Measurements from ENCODE around the gene ANTKMT.

DNA sequence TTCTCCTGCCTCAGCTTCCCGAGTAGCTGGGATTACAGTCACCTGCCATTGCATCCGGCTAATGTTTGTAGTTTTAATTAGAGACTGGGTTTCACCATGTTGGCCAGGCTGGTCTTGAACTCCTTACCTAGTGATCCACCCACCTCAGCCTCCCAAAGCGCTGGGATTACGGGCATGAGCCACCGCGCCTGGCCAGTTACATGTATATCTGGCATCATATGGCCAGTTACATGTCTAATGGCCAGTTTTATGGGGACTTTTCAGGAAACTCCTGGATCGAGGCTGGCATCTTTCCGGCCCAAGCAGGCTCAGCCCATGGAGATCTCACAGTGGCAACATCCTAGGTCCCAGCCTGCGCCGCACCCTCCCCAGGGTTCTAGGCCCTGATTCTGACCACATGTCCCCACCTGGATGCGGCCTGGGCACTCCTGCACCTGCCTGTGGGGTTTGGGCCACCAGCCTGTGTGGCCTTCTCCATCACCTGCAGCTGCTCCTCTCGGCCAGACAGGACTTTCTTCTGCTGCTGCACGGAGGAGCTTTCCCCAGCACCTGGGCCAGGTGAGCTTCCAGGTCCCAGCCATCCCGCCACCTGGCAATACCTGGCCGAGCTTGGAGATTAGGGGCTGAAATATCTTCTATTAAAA lies 21.2 kb downstream of the ANTKMT start:
- no peak for TF ChIP-seq POLR2A (IDR thresholded peaks at IDR 0.05)
- TF ChIP-seq, protein P1, sequence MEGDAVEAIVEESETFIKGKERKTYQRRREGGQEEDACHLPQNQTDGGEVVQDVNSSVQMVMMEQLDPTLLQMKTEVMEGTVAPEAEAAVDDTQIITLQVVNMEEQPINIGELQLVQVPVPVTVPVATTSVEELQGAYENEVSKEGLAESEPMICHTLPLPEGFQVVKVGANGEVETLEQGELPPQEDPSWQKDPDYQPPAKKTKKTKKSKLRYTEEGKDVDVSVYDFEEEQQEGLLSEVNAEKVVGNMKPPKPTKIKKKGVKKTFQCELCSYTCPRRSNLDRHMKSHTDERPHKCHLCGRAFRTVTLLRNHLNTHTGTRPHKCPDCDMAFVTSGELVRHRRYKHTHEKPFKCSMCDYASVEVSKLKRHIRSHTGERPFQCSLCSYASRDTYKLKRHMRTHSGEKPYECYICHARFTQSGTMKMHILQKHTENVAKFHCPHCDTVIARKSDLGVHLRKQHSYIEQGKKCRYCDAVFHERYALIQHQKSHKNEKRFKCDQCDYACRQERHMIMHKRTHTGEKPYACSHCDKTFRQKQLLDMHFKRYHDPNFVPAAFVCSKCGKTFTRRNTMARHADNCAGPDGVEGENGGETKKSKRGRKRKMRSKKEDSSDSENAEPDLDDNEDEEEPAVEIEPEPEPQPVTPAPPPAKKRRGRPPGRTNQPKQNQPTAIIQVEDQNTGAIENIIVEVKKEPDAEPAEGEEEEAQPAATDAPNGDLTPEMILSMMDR (IDR thresholded peaks at IDR 0.05): no peak
